Right lobe of liver (tissue), 6 donors: Measurements from ENCODE around the gene UVSSA. TPM values are rescaled to one million over a fixed set of nuclear protein-coding genes. Genes with fewer than 3 reads are reported as not detected.

ENCODE experiments used
- ATAC-seq, 4 donors: fragments of 200-7000 bp; cut with Tn5 transposase; one replicate each; pipeline ENCODE4 v1.9.1; 2020; ENCODE audit warnings: mild to moderate bottlenecking in 4 of 4, moderate library complexity in 4 of 4
- DNase-seq, 3 donors: peaks; one replicate each; pipeline ENCODE4 v3.0.0-alpha.2; 2020
- H3K27ac ChIP-seq, 3 donors: fragments of 200-600 bp; one replicate each; pipeline ENCODE4 v1.8.0; 2022
- H3K27me3 ChIP-seq, 2 donors: fragments of 200-600 bp; one replicate each; pipeline ENCODE4 v1.8.0; 2022
- H3K36me3 ChIP-seq, 4 donors: fragments of 200-600 bp; sonication (generic) in 1 of 4; one replicate each; pipeline versions ENCODE4 v1.5.1 to v1.8.0; 2017 to 2022; ENCODE audit warnings: control low read depth in 1 of 4
- H3K4me1 ChIP-seq, 4 donors: fragments of 200-600 bp; sonication (generic) in 1 of 4; one replicate each; pipeline versions ENCODE4 v1.5.1 to v1.8.0; 2017 to 2022; ENCODE audit warnings: control low read depth in 1 of 4
- H3K4me3 ChIP-seq, 3 donors: fragments of 200-600 bp; one replicate each; pipeline ENCODE4 v1.8.0; 2022
- H3K9me3 ChIP-seq, 4 donors: fragments of 200-600 bp; sonication (generic) in 1 of 4; one replicate each; pipeline versions ENCODE4 v1.5.1 to v1.8.0; 2017 to 2022; ENCODE audit warnings: control low read depth in 1 of 4
- POLR2A ChIP-seq: fragments of 450-650 bp; IDR thresholded peaks from one replicate; pipeline ENCODE4 v1.6.1; 2017; ENCODE audit warnings: antibody characterized with exemption, mild to moderate bottlenecking
- WGBS: methylation state at CpG from one replicate; pipeline ENCODE4 v1.1.6; 2018; ENCODE audit warnings: low coverage, low lambda C conversion rate; ENCODE audit not compliant: insufficient coverage; ENCODE audit errors: missing lambda C conversion rate; 5-methylcytosine and 5-hydroxymethylcytosine counted together
- intact Hi-C, 2 donors: fragments of 100-400 bp; cut with DNase I; formaldehyde crosslinking; loops; one replicate each; pipeline versions ENCODE4 v1.11.2 to v1.14.1; 2022
- total RNA-seq, 6 experiments: library from RNA; depleted of rRNA in 2 of 6; stranded (reverse); fragments of >200 nt in 2 of 6; fragmentation: NEBNext Ultra II Directional in 3 of 6; extraction: Animal tissue kit (Norgen Biotek cat#: 25700) in 3 of 6; gene quantifications; one replicate each; pipeline versions ENCODE4 v1.1.0 to v1.2.4, GENCODE V29; 2016 to 2023
- TF ChIP-seq, protein P1 (sequence below), 4 donors: fragments of 200-600 bp in 3 of 4; fragments of 450-650 bp in 1 of 4; IDR thresholded peaks; one replicate each; pipeline versions ENCODE4 v1.5.1 to v1.8.0; 2016 to 2022; ENCODE audit warnings: antibody characterized with exemption in 4 of 4, mild to moderate bottlenecking in 2 of 4
- donor health status: DM: no; HTN: yes; CAD: no.
- donor health status: DM: no; HTN: no; CAD: no.
- donor health status: DM: no; HTN: no; CAD: no.
- donor health status: DM: no; HTN: yes; CAD: no.
- donor health status: DM: no; HTN: yes; CAD: no.

Gene UVSSA
- total RNA-seq, 6 experiments from 2014 or later, result 9.1 to 14.5 (median 11.3) TPM

- ATAC-seq (no peak), DNase-seq (no peak)
- Histone ChIP-seq H3K27me3 (peaks cover 5 to 10% of the 10 kb centered on the region in 2 donors), H3K4me1 (no peaks in the 10 kb centered on the region), H3K36me3 (no peaks in the 10 kb centered on the region), H3K9me3 (no peaks in the 10 kb centered on the region), H3K27ac (no peak overlapping the region), H3K4me3 (no peak overlapping the region)
- intact Hi-C loops, result no loop called here
- WGBS, result 46% methylated on average over 13 of the region's 13 CpGs
- TF ChIP-seq, protein P1, sequence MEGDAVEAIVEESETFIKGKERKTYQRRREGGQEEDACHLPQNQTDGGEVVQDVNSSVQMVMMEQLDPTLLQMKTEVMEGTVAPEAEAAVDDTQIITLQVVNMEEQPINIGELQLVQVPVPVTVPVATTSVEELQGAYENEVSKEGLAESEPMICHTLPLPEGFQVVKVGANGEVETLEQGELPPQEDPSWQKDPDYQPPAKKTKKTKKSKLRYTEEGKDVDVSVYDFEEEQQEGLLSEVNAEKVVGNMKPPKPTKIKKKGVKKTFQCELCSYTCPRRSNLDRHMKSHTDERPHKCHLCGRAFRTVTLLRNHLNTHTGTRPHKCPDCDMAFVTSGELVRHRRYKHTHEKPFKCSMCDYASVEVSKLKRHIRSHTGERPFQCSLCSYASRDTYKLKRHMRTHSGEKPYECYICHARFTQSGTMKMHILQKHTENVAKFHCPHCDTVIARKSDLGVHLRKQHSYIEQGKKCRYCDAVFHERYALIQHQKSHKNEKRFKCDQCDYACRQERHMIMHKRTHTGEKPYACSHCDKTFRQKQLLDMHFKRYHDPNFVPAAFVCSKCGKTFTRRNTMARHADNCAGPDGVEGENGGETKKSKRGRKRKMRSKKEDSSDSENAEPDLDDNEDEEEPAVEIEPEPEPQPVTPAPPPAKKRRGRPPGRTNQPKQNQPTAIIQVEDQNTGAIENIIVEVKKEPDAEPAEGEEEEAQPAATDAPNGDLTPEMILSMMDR (IDR thresholded peaks at IDR 0.05), result no peak
- TF ChIP-seq POLR2A, result no peak
Observed at GRCh38 chr4:1415681-1415981, 68.6 kb downstream of the UVSSA start.

DNA sequence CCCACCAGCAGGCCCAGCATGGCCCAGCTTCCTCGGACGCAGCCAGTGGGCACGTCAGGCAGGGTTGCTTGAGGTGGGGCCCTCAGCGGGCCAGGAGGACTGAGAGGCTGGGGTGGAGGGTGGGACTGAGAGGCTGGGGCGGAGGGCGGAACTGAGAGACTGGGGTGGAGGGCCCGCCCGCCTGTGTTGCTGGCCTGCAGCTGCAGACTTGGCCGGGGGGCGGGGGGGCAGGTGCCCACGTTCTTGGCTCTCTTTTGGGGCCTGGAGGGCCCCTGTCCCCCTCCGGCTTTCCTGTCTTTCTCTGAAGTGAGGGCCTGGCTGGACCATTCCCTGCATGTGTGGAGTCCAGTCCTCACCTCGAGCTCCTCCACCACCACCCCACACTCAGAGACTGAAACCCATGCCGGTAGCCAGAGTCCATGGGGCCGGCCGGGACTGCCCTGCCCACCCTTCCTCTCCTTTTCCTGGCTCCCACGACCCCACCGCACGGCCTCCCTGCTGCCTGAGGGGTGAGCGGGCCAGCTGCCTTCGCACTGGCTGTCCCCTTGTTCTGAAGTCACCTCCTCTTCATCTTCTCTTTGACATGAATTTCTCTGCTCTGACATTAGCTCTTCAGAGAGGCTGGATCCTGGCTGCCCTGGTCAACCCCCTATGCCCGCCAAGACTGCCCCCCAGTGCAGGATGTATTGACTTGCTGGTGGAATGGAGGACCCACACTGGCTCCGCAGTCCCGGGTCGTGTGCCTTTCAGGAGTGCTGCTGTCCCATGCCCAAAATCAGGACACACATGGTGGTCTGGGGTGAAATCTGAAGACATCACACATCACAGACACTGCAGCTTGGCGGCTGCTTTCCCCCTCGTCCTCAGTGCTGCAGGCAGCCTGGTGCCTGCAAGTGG is 69.3 kb downstream of the UVSSA start:
- Histone ChIP-seq H3K27me3 (peaks cover 5 to 10% of the 10 kb centered on the region in 2 donors), H3K4me1 (no peaks in the 10 kb centered on the region), H3K9me3 (no peaks in the 10 kb centered on the region), H3K4me3 (no peak overlapping the region), H3K27ac (no peak overlapping the region), H3K36me3 (no peaks in the 10 kb centered on the region)
- TF ChIP-seq POLR2A, result no peak
- TF ChIP-seq, protein P1 (IDR thresholded peaks at IDR 0.05), result no peak
- peak in 2 of 3 donors; percentile 32 to 37 for DNase-seq
- intact Hi-C loops, result no loop called here
- 52% methylated on average over 8 of the region's 27 CpGs for WGBS
- ATAC-seq, result no peak

- intact Hi-C loops, result no loop called here
- WGBS, result 80% methylated on average over 1 of the region's 7 CpGs
- Histone ChIP-seq H3K9me3 (no peaks in the 10 kb centered on the region), H3K27ac (no peak overlapping the region), H3K4me1 (no peaks in the 10 kb centered on the region), H3K4me3 (no peak overlapping the region), H3K27me3 (peaks cover 5 to 10% of the 10 kb centered on the region in 2 donors), H3K36me3 (no peaks in the 10 kb centered on the region)
- peak in 2 of 3 donors; percentile 25 to 40 for DNase-seq
- TF ChIP-seq, protein P1 (IDR thresholded peaks at IDR 0.05), result no peak
- no peak for TF ChIP-seq POLR2A
- no peak for ATAC-seq
Observed at GRCh38 chr4:1416948-1417260, 69.9 kb downstream of the UVSSA start.

DNA sequence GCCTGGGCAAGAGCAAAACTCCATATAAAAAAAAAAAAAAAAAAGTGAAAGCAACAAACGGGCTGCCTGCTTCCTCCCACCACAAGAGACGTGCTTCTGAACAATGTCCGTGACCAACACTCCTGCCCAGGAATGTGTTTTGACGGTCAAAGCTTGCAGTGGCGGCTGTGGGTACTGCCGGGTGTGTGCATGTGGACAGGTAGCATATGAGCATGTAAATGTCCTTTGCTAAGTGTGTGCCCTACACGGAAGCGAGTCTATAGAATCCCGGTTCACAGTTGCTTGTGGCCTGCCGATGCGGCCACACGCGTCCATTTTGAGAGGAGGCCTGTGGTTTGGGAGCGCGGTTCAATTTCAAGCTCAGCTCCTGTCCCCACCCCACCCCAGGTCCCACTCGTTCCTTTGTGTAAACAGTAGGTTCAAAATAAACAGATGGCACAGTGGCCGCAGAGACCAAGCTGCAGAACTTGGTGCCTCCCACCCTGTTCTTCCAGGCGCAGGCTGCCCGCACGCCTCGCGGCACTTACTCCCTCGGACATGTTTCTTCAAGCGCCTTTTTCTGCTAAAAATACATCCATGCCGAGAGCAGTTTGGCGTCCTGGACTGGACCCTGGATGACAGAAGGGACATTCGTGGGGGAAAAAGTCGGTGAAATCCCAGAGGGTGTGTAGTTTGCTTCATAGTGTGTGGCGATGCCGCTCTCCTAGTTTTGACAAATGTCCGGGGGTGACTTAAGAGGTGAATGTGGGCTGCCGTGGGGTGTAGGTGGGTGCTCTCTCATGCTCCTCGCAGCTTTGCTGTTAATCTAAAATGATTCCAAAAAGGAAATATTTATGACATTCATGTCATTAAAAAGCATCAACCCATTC is 70.7 kb downstream of the UVSSA start:
- intact Hi-C loops, result no loop called here
- Histone ChIP-seq H3K27ac (no peak overlapping the region), H3K4me3 (no peak overlapping the region), H3K4me1 (no peaks in the 10 kb centered on the region), H3K9me3 (no peaks in the 10 kb centered on the region), H3K27me3 (peaks cover 4 to 10% of the 10 kb centered on the region in 2 donors), H3K36me3 (no peaks in the 10 kb centered on the region)
- WGBS, result 55% methylated on average over 23 of the region's 33 CpGs
- DNase-seq (peak in 1 of 3 donors; percentile 12), ATAC-seq (no peak)
- TF ChIP-seq POLR2A, result no peak
- TF ChIP-seq, protein P1 (IDR thresholded peaks at IDR 0.05), result no peak
